ENCODE results near the gene ULK4. TPM values are rescaled to one million over a fixed set of nuclear protein-coding genes. Genes with fewer than 3 reads are reported as not detected.

Gene ULK4
- polyA plus RNA-seq, 1 donor from 2014 or later: 7.2 TPM

DNA sequence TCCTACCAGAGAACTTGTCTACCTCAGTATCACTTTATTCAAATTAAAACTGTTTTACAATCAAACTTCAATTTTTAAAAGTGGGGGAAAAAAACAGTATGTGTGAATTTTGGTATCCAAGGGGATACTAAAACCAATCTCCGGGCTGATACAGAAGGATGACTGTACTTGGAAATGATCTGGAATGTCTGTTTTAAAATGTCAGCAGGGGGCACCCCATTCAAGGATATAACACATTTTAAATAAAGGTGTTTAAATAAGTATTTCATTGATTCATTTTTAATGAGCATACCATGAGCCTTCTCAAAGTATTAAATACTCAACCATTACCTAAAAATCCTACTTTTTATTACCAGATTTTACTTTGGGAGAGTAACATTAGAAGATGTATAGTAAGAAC lies 67.9 kb downstream of the ULK4 start:
- no peak overlapping the region for H2AFZ ChIP-seq (ENCODE audit: low read depth, low read length)
- no peak overlapping the region for H3K4me2 ChIP-seq (ENCODE audit: low read length)
- H3K9ac ChIP-seq (ENCODE audit: low read length): no peak overlapping the region
- H4K20me1 ChIP-seq (ENCODE audit: insufficient read depth): no peaks in the 10 kb centered on the region
- no peaks in the 10 kb centered on the region for H3K9me2 ChIP-seq (ENCODE audit: insufficient read depth, low read length)
- H3K79me2 ChIP-seq (replicated peaks; ENCODE audit: insufficient read depth, low read length): no peaks in the 10 kb centered on the region
- no peaks in the 10 kb centered on the region for H3F3A ChIP-seq (ENCODE audit: insufficient read depth, low read length, poor library complexity, severe bottlenecking)
- H3K27ac ChIP-seq (ENCODE audit: low read length): no peak overlapping the region
- no peaks in the 10 kb centered on the region for H3K36me3 ChIP-seq (ENCODE audit: insufficient read depth, low read length)
- no peaks in the 10 kb centered on the region for H3K27me3 ChIP-seq (ENCODE audit: insufficient read depth, low read depth, low read length)
- H3K4me3 ChIP-seq (ENCODE audit: low read length): no peak overlapping the region
- TF ChIP-seq SMC3 (conservative IDR thresholded peaks at IDR 0.05; ENCODE audit: poor library complexity) (peak; percentile 81), RAD21 (conservative IDR thresholded peaks at IDR 0.05) (peak; percentile 76), TAF1 (IDR thresholded peaks at IDR 0.05; ENCODE audit: low read depth) (no peak), POLR2AphosphoS5 (IDR thresholded peaks at IDR 0.05) (no peak)
- TF ChIP-seq, protein P1, sequence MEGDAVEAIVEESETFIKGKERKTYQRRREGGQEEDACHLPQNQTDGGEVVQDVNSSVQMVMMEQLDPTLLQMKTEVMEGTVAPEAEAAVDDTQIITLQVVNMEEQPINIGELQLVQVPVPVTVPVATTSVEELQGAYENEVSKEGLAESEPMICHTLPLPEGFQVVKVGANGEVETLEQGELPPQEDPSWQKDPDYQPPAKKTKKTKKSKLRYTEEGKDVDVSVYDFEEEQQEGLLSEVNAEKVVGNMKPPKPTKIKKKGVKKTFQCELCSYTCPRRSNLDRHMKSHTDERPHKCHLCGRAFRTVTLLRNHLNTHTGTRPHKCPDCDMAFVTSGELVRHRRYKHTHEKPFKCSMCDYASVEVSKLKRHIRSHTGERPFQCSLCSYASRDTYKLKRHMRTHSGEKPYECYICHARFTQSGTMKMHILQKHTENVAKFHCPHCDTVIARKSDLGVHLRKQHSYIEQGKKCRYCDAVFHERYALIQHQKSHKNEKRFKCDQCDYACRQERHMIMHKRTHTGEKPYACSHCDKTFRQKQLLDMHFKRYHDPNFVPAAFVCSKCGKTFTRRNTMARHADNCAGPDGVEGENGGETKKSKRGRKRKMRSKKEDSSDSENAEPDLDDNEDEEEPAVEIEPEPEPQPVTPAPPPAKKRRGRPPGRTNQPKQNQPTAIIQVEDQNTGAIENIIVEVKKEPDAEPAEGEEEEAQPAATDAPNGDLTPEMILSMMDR (IDR thresholded peaks at IDR 0.05; ENCODE audit: poor library complexity, severe bottlenecking): peak; percentile 71
- H3K9me3 ChIP-seq (ENCODE audit: low read length): no peaks in the 10 kb centered on the region

DNA sequence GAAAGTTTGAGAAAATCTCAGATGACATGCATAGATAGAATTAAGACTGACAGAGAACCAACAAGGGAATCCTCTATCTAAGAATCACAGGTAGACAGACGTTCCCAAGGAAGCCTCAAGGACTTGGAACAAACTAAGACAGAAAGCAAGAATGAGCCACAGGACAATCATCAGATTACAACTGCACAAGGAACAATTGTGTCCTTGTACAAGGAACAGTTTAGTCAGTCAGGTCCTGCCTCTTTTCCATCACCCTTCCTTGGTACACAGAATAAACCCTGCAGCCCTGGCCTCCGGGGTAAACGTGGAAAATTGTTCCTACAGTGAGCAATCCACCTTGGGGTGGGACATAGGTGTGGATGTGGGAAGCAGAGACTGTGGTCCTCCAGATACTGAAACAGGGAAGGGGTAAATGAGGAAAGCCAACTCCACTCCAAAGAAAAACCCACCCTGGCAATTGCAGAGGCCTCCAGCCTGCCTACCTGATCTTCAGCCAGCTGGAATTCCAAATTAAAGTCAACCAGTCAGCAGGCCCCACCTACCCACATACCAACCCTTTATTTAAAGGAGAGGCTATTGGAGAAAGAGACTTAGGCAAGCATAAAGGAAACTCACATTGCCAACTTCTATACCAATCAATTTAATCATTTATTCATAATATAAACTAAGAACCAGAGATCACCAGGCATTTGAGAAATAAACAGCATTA lies 73.4 kb downstream of the ULK4 start:
- Histone ChIP-seq H3K9me2 (ENCODE audit: insufficient read depth, low read length) (no peaks in the 10 kb centered on the region), H3K9me3 (ENCODE audit: low read length) (no peaks in the 10 kb centered on the region), H3F3A (ENCODE audit: insufficient read depth, low read length, poor library complexity, severe bottlenecking) (no peaks in the 10 kb centered on the region), H3K79me2 (replicated peaks; ENCODE audit: insufficient read depth, low read length) (no peaks in the 10 kb centered on the region), H3K9ac (ENCODE audit: low read length) (no peak overlapping the region), H3K27ac (ENCODE audit: low read length) (no peak overlapping the region), H3K27me3 (ENCODE audit: insufficient read depth, low read depth, low read length) (no peaks in the 10 kb centered on the region), H2AFZ (ENCODE audit: low read depth, low read length) (no peak overlapping the region), H3K4me3 (ENCODE audit: low read length) (no peak overlapping the region), H3K36me3 (ENCODE audit: insufficient read depth, low read length) (no peaks in the 10 kb centered on the region), H4K20me1 (ENCODE audit: insufficient read depth) (no peaks in the 10 kb centered on the region), H3K4me2 (ENCODE audit: low read length) (no peak overlapping the region)
- TF ChIP-seq SMC3 (conservative IDR thresholded peaks at IDR 0.05; ENCODE audit: poor library complexity): no peak
- TF ChIP-seq MXI1 (conservative IDR thresholded peaks at IDR 0.05; ENCODE audit: poor library complexity, severe bottlenecking): no peak
- TF ChIP-seq TAF1 (IDR thresholded peaks at IDR 0.05; ENCODE audit: low read depth): no peak
- TF ChIP-seq, protein P2, sequence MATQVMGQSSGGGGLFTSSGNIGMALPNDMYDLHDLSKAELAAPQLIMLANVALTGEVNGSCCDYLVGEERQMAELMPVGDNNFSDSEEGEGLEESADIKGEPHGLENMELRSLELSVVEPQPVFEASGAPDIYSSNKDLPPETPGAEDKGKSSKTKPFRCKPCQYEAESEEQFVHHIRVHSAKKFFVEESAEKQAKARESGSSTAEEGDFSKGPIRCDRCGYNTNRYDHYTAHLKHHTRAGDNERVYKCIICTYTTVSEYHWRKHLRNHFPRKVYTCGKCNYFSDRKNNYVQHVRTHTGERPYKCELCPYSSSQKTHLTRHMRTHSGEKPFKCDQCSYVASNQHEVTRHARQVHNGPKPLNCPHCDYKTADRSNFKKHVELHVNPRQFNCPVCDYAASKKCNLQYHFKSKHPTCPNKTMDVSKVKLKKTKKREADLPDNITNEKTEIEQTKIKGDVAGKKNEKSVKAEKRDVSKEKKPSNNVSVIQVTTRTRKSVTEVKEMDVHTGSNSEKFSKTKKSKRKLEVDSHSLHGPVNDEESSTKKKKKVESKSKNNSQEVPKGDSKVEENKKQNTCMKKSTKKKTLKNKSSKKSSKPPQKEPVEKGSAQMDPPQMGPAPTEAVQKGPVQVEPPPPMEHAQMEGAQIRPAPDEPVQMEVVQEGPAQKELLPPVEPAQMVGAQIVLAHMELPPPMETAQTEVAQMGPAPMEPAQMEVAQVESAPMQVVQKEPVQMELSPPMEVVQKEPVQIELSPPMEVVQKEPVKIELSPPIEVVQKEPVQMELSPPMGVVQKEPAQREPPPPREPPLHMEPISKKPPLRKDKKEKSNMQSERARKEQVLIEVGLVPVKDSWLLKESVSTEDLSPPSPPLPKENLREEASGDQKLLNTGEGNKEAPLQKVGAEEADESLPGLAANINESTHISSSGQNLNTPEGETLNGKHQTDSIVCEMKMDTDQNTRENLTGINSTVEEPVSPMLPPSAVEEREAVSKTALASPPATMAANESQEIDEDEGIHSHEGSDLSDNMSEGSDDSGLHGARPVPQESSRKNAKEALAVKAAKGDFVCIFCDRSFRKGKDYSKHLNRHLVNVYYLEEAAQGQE (IDR thresholded peaks at IDR 0.05; ENCODE audit: borderline replicate concordance): no peak
- TF ChIP-seq EP300 (conservative IDR thresholded peaks at IDR 0.05; ENCODE audit: poor library complexity, severe bottlenecking): no peak
- no peak for TF ChIP-seq EZH2 (IDR thresholded peaks at IDR 0.05; ENCODE audit: borderline replicate concordance, insufficient read depth, low read length, poor library complexity, severe bottlenecking)
- no peak for TF ChIP-seq POLR2AphosphoS5 (IDR thresholded peaks at IDR 0.05)
- TF ChIP-seq, protein P1 (IDR thresholded peaks at IDR 0.05; ENCODE audit: poor library complexity, severe bottlenecking): no peak

All from neural cell (in vitro differentiated cells).